Adrenal gland (tissue), 5 donors: ENCODE measurements around the gene S100A11.

ENCODE experiments used
- CTCF ChIP-seq, 6 experiments: fragments of 450-650 bp in 4 of 6; fragments of 200-600 bp in 2 of 6; sonication (generic) in 1 of 6; IDR thresholded peaks; 1 replicate in 5 of 6; 2 replicates in 1 of 6; pipeline versions ENCODE4 v1.5.1 to v1.8.0; 2016 to 2021; ENCODE audit warnings: antibody characterized with exemption in 6 of 6, mild to moderate bottlenecking in 2 of 6, moderate library complexity in 1 of 6
- POLR2A ChIP-seq, 2 donors: fragments of 450-650 bp; IDR thresholded peaks; one replicate each; pipeline ENCODE4 v1.6.1; 2017; ENCODE audit warnings: antibody characterized with exemption in 2 of 2, mild to moderate bottlenecking in 2 of 2, moderate library complexity in 1 of 2
- donor health status: DM: no; HTN: no; CAD: no.

- TF ChIP-seq POLR2A (IDR thresholded peaks at IDR 0.05) (no peak), CTCF (IDR thresholded peaks at IDR 0.05) (no peak)
Observed at GRCh38 chr1:152039461-152039860, 2.7 kb upstream of the S100A11 start.
